ENCODE measurements around the gene SEC16A.
A peak's percentile ranks its signal among the peaks of the same experiment; 100 is the strongest.
"Not testable (repeated sequence)": the region's sequence is repeated elsewhere in the genome, so short reads cannot be mapped to it uniquely, and the experiment has no call there.

SEC16A gene

DNA sequence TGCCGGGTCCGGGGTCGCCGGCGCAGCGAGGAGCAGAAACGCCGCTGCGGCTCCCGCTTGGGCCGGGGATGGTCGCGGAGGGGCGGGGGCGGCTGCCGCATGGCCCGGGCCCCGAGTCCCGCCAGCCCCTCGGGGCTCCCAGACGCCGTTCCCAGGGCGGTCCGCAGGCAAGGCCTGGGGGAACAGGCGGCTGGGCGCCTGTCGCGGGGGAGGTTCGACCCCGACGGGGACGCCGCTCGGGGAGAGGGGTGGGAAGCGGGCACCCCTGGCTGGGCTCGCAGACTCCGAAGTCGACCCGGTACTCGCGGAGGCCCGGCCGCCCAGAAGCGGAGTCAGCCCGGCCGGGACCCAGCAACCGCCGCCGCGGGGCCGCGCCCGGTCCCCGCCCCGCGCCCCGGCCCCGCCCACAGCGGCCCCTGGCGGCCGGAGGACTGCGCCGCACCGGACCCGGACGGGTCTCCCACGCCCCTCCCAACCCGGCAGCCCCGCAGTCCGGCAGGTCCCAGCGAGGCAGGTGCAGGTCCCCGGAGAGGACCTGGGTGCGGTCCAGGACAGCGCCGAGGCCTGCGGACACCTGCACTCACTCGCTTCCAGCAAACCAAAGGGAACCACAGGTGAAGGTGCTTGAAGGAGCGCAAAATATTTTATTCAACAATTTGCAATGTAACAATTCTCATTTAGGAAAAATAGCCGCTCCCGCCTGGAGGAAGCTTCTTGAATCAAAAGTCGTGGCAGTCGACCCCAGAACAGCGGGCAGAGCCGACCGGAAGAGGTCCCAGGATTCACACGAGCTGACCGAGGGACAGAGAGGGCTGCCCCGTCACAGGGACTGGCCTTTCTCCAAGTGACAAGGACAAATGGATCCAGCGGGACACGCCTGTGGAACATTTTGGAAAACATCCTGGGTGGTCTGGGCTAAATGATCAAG, 43.1 kb downstream of the SEC16A start, which contains the start of gene INPP5E:
Gene INPP5E, minus strand, starts transcription at position 365 of the 928 bp plus-strand sequence. CDS start 426 bp downstream, outside the sequence.
- DNase-seq: peak; percentile 78

DNA sequence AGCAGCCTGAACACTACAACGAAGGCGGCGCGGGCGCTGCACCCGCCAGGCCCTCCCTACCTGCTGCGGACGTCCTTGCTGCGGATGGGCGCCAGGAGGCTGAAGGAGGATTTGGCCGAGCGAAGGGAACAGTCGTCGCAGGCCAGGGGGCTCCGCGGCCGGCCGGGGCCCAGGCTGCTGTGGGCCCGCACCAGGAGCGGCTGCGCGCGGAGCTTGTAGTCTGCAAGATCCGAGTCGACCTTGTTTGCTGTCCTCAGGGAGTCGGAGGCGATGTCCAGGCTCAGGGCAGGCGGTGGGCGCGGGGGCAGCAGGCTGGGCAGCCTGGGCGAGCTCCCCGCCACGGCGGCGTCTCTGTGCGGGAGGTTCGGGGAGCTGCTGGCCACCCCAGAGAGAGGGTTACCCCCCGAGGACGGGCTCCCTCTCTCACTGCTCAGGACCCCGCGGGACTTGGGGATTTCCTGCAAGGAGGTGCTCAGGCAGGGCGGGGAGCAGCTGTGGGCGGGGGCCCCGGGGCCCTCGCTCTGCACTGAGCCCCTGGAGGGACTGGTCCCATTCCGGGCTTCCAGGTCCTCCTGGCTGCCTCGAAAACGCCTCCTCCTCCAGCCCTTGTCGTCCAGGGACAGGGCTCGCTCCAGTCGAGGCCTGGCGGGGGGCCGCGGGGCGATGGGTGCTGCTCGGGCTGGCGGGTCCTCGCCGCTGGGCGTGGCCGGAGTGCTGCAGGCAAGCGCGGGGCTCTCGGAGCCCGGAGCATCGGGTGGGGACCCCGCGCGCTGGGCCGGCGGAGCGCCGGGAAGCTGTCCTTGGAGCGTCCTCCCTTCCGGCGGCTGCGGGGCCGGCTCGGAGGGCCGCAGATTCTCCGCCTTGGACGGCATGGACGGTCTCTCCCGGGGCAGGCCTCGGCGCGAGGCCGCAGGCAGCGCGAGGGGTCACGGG, 44.0 kb downstream of the SEC16A start:
- peak; percentile 16 for DNase-seq

DNA sequence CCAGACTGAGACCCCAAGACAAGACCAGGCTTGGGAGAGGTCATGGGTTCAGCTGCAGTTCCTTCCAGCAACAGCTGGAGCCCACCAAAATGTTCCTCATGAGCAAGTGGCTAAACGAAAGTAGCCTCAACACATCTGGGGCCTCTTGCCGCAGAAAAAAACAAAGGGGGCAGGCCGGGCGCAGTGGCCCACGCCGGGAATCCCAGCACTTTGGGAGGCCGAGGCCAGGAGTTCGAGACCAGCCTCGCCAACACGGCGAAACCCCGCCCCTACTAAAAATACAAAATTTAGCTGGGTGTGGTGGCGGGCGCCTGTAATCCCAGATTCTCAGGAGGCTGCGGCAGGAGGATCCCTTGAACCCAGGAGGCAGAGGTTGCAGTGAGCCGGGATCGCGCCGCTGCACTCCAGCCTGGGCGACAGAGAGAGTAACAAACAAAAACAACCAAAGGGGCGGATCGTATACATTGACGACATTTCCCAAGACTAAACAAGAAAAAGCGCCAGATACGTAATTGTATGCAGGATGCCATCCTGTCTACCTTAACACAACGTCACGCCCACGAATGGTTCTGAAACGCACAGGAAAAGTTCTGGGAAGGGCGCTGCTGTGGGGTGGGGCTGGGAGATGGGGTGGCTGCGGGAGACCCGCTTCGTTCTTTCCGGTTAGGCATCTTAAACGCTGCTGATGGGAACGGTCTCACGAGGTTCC, 44.8 kb downstream of the SEC16A start:
- no peak for DNase-seq

DNA sequence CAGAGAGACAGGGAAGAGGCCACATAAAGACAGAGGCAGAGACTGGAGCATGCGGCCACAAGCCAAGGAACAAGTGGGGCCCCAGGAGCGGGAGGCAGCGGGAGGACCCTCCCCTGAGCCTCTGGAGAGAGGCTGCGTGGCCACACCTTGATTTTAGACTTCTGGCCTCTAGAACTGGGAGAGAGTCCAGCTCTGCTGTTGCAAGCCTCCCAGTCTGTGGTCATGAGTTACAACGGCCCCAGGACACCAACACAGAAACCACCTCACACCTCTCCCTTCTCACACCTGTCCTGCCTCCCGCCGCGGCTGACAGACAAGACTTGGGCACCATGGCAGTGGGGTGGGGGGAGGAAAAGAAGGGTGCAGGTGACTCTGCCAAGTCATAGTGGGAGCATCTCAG, 45.4 kb downstream of the SEC16A start:
- DNase-seq: no peak

DNA sequence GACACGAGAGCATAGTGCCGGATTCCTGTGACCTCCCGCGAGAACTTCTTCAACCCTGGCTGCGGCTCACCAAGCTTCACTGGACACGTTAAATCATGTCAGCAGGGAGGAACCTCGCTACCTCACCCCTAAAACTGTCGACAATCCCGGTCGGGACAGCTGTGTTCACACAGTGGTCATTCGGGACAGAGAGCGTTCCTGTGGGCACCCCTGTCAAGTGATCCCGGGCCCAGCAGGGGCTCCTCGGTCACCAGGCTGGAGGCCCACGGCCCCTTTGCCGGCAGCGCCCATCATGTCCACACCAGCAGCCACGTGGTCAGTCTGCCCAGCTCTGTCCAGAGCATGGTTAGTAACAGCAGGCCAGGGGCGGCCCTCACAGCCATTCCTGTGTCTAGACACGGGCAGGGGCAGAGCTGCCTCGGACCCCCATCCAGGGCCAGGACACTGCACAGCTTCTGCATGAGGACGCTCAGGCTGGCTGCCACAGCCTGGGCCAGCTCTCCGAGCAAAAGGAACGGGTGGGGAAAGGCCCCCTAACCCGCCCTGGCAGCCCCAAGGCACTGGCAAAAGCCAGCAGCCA, 46.7 kb downstream of the SEC16A start:
- DNase-seq: no peak

DNA sequence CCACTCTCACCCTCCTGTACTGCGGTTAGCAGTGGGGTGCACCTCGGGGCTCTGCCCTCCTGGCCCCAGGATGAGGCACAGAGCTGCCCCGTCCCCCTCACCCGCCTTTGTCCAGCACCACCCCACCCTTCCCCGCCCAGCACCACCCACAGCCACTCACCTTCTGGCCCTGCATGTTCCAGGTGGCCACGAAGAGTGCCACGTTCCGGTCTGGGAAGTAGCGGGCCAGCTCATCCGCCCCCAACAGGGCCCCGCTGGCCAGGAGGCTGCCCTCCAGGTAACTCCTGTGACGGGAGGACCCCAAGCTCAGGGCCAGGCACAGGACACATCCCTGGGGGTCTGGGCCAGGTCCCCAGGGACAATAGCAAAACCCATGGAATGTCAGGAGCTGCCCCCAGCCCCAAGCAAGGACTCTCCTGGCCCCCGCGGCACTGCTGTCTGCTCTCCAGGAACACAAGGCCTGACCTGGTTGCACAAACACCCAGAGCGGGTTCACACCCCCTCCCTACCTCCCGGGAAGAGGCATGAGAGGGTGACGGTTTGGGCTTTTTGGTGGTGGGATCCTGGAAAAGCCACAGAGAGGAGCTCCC, 48.2 kb downstream of the SEC16A start:
- no peak for DNase-seq

DNA sequence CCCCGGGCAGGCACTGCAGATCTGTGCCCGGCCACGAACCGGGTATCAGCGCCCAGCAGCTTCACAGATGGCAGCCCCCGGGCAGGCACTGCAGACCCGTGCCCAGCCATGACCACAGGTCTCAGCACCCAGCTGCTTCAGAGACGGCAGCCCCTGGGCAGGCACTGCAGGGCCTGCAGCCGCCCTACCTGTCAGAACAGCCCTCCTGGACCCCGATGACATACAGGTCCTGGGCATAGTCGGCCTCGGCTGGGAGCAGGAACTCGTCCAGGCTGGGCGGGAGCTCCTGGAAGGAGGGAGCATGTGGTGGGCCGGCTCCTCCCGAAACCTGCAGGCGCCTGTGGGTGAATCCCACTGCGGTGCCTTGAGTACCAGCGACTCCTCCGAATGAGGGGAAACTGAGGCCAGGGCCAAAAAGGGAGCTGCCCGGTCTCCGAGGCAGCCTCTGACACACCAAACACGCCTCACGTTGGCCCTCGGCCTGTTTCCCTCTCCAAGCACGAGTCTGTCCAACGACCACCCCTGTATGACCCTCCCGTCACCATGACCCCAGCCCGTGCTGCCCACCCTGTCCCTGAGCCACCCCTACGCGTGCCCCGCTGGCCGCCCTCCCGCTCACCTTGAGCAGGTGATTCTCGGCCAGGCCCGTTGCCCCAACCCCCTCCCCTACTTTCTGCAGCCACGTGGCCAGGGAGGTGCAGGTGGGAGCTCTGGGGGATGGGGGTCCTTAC, 48.8 kb downstream of the SEC16A start:
- no peak for DNase-seq

DNA sequence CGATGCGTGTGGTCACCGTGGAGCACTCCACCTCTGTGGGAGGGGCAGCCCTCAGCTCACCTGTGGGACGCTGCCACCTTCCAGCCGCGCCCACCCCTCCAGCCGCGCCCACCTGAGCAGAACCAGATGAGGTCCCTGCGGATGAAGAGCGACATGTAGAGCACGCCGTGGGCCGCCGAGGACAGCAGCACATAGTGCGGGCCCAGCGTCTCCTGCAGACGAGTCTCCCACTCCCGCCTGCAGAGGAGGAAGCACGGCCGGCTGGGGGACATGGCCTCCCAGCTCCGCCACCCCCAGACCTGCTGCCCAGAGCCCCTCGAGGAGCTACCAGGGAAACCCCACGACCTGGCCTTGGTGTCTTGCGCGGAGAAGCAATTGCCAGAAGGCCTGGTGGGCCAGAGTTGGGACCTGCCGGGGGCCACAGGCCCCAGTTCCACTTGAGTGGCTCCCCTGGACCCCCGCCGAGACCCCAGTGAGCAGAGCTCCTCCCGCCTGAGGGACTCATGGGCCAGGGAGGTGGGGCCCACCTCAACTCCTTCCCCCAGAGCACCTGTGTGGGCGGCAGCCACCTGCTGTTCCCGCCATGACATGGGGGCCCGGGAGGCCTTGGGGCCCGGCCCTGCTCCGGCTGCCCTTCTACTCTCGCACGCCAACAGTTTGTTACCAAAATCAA, 49.7 kb downstream of the SEC16A start:
- no peak for DNase-seq

DNA sequence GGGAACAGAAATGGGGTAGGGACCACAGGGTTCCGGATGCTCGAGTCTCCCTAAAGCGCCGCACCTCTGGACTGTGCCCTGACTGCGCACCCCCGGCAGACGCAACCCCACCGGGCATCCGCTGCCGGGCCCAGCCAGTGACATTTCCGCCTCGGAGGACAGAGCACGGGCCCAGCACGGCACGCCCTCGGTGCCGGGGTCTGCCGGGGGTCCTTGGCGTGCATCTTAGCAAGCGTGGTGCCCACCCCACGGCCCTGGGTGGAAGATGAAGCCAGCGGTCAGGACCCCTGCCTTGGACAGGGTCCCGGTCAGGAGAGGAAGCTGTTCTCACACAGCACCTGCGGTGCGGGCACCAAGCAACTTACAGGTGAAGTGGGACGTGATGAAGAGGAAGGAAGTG, 50.2 kb downstream of the SEC16A start:
- DNase-seq: no peak

DNA sequence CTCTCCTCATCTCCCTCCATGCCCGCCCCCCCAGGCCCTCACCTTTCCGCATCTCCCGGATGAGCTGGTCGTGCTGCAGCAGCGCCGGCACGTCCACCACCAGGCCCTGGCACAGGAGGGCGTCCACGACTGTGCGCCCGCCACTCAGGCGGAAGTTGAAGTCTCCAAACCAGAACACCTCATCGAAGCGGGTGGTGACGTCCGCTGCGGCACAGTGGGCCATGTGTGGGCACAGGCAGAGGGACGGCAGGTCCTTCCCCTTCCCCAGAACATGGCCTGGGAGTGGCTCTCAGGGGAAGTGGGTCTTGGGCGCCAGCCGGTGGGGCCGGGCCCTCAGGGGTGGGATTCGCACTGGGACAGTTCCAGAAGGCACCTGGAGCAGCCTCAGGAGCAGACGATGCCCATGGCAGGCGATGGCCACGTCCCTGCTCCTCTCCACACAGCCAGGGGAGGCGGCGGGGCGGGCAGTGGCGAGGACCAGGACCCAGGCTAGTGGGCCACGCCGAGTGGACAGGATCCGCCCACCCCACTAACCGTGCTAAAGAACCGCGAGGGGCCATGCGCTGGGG, 51.0 kb downstream of the SEC16A start:
- DNase-seq: no peak

DNA sequence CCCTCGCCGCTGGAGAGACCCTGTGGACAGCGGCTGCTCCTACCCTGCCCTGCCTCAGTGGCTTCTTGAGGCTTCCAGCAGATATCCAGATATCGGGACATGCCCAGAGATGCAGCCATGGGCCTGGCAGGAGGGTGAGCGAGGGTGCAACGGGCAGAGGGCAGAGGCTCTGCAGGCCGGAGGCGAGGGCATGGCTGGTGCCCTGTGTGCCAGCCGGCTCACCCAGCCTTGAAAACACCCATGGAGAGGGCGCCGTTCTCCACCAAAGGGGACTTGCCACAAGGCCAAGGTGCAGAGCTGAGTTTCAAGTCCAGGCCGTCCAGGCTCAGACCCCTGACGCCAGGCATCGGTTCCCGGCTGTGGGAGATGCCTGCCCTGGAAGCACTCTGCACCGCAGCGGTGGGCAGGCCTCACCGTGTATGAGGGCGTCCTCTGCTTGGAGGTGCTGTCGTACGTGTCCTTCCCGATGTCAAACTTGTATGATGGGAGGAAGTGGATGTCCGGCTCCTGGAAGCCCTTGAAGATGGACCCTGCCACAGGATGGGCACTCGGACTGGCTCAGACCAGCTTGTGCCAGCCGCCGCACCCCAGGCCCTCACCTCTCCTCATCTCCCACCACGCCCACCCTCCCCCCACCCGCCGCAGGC, 52.1 kb downstream of the SEC16A start:
- DNase-seq: no peak

DNA sequence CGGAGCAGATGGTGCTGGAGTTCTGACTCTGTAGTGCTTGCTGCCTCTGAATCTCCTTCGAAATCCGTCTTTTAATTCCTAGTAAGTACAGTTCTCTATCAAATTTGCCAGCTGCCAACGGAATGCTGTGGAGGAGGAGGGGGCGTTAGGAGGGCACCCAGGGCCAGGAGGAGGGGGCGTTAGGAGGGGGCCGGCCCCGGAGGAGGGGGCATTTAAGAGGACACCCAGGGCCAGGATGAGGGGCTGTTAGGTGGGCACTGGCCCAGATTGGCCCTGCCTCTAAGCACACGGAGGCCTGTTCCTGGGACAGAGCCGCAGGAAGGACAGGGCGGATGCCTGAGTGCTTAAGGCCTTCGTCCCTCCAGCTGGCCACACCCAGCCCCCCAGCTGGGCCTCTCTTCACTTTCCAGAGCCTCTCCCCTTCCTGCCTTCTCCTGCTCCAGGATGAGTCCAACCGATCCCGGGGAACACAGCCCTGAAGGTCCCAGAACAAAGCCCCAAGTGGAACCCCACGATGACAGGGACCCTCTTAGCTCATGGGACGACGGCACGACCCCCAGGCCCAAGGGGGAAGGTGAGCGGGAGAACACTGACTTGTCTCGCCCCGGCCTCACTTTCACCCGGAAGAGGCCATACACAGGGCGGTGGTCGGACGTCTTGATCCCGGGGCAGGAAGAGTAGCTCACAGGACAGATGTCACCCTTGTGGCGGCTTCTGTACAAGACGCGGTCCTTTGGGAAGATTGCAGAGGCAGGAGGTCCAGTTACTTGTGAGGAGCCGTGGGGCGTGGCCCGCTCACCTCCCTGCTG, 53.0 kb downstream of the SEC16A start:
- no peak for DNase-seq

DNA sequence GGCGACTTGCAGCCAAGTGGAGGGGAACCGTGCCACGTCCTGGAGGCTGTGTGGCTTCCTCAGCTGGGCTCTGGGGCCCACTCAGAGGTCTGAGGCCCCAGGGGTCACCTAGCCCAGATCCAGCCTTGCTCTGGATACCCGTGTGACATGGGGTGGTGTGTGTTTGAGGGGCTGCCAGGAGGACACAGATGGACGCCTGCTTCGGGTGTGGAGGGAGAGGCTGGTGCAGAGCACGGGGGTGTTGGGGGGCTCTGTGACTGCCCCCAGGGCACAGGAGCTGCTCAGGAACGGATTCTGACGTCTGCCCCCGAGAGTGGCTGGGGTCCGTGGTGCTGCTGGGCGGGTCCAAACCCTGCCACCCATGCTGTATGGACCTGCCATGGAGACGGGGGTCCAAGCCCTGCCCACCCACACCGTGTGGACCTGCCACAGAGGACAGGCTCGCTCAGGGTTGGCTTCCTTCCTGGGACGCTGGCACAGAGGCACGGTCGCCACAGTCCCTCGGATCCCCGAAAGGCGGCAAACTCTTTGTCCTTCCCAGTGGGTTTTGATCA, 53.7 kb downstream of the SEC16A start:
- DNase-seq: no peak

DNA sequence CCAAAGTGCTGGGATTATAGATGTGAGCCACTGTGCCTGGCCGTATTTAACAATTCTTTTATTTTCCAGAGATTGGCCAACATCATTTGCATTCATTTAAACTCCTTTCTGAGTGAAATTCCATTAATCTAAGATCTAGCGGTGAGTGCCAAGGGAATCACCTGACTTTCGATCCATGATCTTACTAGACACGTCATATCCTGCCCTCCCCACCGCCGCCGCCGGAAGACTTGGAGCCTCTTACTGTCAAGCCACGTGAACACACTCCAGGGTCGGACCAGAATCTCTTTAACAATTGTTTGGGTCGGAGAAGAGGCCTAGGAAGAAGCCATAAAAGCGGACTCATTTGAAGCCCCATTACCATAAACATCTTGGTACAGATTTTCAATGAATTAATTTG, 56.1 kb downstream of the SEC16A start:
- DNase-seq: no peak

DNA sequence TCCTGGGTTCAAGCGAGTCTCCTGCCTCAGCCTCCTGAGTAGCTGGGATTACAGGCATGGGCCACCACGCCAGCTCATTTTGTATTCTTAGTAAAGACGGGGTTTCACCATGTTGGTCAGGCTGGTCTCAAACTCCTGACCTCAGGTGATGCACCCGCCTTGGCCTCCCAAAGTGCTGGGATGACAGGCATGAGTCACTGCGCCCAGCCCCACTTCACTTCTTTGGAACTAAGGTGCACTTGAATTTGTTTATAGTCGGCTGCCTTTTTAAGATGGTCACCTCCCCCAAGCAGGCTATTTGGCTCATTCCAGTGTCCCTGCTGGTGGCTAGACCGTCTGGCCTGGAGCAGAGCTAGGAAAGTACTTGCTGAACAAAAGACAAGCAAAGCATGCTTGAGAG, 57.5 kb downstream of the SEC16A start:
- not testable (repeated sequence) for DNase-seq

DNA sequence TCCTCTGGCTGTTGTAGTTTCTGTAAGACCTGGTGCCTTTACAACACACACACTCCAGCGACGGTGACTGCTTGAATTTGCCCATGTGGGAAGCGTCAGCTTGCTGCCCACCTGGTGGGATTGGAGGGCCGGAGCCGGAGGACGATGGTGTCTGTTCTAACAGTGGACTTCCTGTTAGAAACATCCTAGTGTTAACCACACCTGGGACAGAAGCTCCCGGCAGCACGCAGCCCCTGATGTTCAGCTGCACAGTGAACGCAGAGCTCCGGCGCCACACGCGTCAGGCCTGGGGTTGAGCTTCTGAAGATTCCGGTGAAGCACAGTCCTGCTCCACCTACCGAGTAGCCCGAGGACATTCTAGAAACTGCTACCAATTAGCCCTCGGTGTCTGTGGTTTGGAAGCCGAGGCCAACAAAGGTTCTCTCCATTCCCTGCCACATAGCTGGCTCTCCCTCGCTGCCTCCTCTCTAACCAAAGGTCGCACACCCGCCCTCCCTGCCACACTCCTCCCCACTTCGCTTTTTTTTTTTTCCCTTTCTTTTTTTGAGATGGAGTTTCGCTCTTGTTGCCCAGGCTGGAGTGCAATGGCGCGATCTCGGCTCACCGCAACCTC, 58.0 kb downstream of the SEC16A start:
- DNase-seq: no peak

DNA sequence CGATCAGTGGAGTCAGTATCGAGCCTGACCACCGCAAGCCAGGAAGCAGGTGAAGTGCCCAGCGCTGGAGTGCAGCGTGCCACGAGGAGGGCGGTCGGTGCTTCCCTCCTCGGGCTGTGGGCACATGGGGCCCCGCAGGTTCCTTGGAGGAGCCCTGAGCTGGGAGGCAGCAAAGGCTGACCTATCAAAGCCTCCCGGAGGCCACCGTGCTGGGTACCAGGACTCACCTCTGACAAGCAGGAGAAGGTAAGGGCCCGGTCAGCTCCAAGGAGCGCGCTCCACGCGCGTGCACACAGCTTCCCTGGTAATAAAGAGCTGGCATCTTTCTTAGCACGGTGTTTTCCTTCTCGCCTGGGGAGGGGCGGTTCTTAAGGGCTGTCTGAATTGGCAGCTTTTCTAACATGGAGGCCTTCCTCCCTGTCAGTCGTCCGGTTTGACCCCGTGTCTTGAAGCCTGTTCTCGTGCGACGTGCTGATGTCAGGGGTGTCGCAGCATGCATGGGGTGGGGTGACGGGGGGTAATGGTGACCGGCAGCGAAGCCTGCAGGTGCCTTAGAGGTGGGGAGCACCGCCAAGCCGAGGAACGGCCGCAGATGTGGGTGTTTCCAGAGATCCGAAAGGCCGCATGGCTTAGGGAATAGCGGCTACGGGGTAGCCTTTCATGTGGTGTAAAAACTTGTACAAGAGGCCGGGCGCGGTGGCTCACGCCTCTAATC, 59.3 kb downstream of the SEC16A start:
- DNase-seq: no peak

DNA sequence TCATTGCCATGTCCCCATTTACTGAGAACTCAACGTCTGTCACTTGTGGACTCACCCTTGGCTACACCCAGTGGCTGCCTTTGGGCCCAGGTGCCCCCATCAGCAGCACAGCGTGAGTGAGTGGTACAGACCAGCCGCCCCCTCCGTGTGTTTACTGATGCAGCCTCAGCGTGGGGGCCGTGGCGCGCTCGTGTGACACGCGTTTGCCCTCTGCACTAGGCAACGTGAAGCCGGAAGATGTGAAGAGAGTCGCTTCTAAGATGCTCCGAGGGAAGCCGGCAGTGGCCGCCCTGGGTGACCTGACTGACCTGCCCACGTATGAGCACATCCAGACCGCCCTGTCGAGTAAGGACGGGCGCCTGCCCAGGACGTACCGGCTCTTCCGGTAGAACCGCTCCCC, 60.0 kb downstream of the SEC16A start:
- DNase-seq: no peak

Measured in NCI-H774 (cell line).